ENCODE results near the gene YEATS4. TPM values are rescaled to one million over a fixed set of nuclear protein-coding genes. Genes with fewer than 3 reads are reported as not detected.

The YEATS4 gene
- total and polyA plus RNA-seq, 2 experiments from 2014 or later, result 17.2 to 60.4 TPM

- no peaks in the 10 kb centered on the region for H3K36me3 ChIP-seq (ENCODE audit: low read depth)
- H3K27me3 ChIP-seq (replicated peaks; ENCODE audit: insufficient read depth), result peaks cover 17% of the 10 kb centered on the region
- no peak overlapping the region for H3K9ac ChIP-seq
- H3K9me3 ChIP-seq (ENCODE audit: low read depth), result no peaks in the 10 kb centered on the region
- WGBS, 2 experiments (ENCODE audit: low coverage in 1 of 2, low lambda C conversion rate in 2 of 2, missing lambda C conversion rate in 2 of 2), result 39 to 52% methylated on average over 1 of the region's 1 CpG
- no peak overlapping the region for H3K27ac ChIP-seq
- no peaks in the 10 kb centered on the region for H3K9me2 ChIP-seq (ENCODE audit: insufficient read depth)
- H4K20me1 ChIP-seq (ENCODE audit: insufficient read depth), result no peaks in the 10 kb centered on the region
- no peaks in the 10 kb centered on the region for H3K79me2 ChIP-seq (ENCODE audit: insufficient read depth)
- no peak overlapping the region for H3K4me3 ChIP-seq
- H3F3A ChIP-seq (ENCODE audit: insufficient read depth), result no peaks in the 10 kb centered on the region
- H2AFZ ChIP-seq, result no peak overlapping the region
- no peaks in the 10 kb centered on the region for H3K4me1 ChIP-seq (ENCODE audit: insufficient read depth)
- TF ChIP-seq EZH2phosphoT487 (IDR thresholded peaks at IDR 0.05; ENCODE audit: insufficient read depth, low read depth), result no peak
- in situ Hi-C loops (cut with MboI), result no loop called here
- H3K4me2 ChIP-seq (ENCODE audit: unreplicated experiment), result no peak overlapping the region
- no peak for DNase-seq
These were observed 38.2 kb upstream of the YEATS4 start for GRCh38 chr12:69321351-69321750.

GRCh38 chr12:69324797-69325466, 34.6 kb upstream of the YEATS4 start:
- H3K9me2 ChIP-seq (ENCODE audit: insufficient read depth), result no peaks in the 10 kb centered on the region
- H3K9me3 ChIP-seq (ENCODE audit: low read depth), result no peaks in the 10 kb centered on the region
- H3K36me3 ChIP-seq (ENCODE audit: low read depth), result no peaks in the 10 kb centered on the region
- no peaks in the 10 kb centered on the region for H4K20me1 ChIP-seq (ENCODE audit: insufficient read depth)
- H3K27ac ChIP-seq, result no peak overlapping the region
- H2AFZ ChIP-seq, result no peak overlapping the region
- H3K9ac ChIP-seq, result no peak overlapping the region
- no peaks in the 10 kb centered on the region for H3K79me2 ChIP-seq (ENCODE audit: insufficient read depth)
- H3K4me3 ChIP-seq, result no peak overlapping the region
- no peak for DNase-seq
- peaks cover 41% of the 10 kb centered on the region for H3K27me3 ChIP-seq (replicated peaks; ENCODE audit: insufficient read depth)
- 6 to 10% methylated on average over 2 of the region's 2 CpGs for WGBS, 2 experiments (ENCODE audit: low coverage in 1 of 2, low lambda C conversion rate in 2 of 2, missing lambda C conversion rate in 2 of 2)
- TF ChIP-seq EZH2phosphoT487 (IDR thresholded peaks at IDR 0.05; ENCODE audit: insufficient read depth, low read depth) (no peak), EZH2 (IDR thresholded peaks at IDR 0.05; ENCODE audit: insufficient read depth, poor library complexity, severe bottlenecking) (no peak)
- H3K4me2 ChIP-seq (ENCODE audit: unreplicated experiment), result no peak overlapping the region
- no peaks in the 10 kb centered on the region for H3K4me1 ChIP-seq (ENCODE audit: insufficient read depth)
- in situ Hi-C loops (cut with MboI), result no loop called here
- H3F3A ChIP-seq (ENCODE audit: insufficient read depth), result no peaks in the 10 kb centered on the region

- Histone ChIP-seq H3K9me3 (ENCODE audit: low read depth) (no peaks in the 10 kb centered on the region), H3K9me2 (ENCODE audit: insufficient read depth) (no peaks in the 10 kb centered on the region), H3K9ac (no peak overlapping the region), H3K79me2 (ENCODE audit: insufficient read depth) (no peaks in the 10 kb centered on the region), H3F3A (ENCODE audit: insufficient read depth) (no peaks in the 10 kb centered on the region), H3K27ac (no peak overlapping the region), H4K20me1 (ENCODE audit: insufficient read depth) (no peaks in the 10 kb centered on the region), H3K4me2 (ENCODE audit: unreplicated experiment) (no peak overlapping the region), H3K27me3 (replicated peaks; ENCODE audit: insufficient read depth) (peaks cover 57% of the 10 kb centered on the region), H3K36me3 (ENCODE audit: low read depth) (no peaks in the 10 kb centered on the region), H2AFZ (no peak overlapping the region), H3K4me3 (no peak overlapping the region), H3K4me1 (ENCODE audit: insufficient read depth) (no peaks in the 10 kb centered on the region)
- TF ChIP-seq EZH2phosphoT487 (IDR thresholded peaks at IDR 0.05; ENCODE audit: insufficient read depth, low read depth), result no peak
- TF ChIP-seq EZH2 (IDR thresholded peaks at IDR 0.05; ENCODE audit: insufficient read depth, poor library complexity, severe bottlenecking), result no peak
- WGBS, 2 experiments (ENCODE audit: low coverage in 1 of 2, low lambda C conversion rate in 2 of 2, missing lambda C conversion rate in 2 of 2), result 32 to 40% methylated on average over 3 of the region's 3 CpGs
- DNase-seq, result no peak
- in situ Hi-C loops (cut with MboI), result no loop called here
These were observed 31.1 kb upstream of the YEATS4 start for GRCh38 chr12:69328426-69328825.

GRCh38 chr12:69329669-69330428, 29.7 kb upstream of the YEATS4 start:
- Histone ChIP-seq H3K27me3 (replicated peaks; ENCODE audit: insufficient read depth) (peaks cover 48% of the 10 kb centered on the region), H3K79me2 (ENCODE audit: insufficient read depth) (no peaks in the 10 kb centered on the region), H3K9me3 (ENCODE audit: low read depth) (no peaks in the 10 kb centered on the region), H2AFZ (no peak overlapping the region), H3K36me3 (ENCODE audit: low read depth) (no peaks in the 10 kb centered on the region), H3F3A (ENCODE audit: insufficient read depth) (no peaks in the 10 kb centered on the region), H4K20me1 (ENCODE audit: insufficient read depth) (no peaks in the 10 kb centered on the region), H3K9me2 (ENCODE audit: insufficient read depth) (no peaks in the 10 kb centered on the region), H3K9ac (no peak overlapping the region), H3K4me3 (no peak overlapping the region), H3K4me1 (ENCODE audit: insufficient read depth) (no peaks in the 10 kb centered on the region), H3K27ac (no peak overlapping the region), H3K4me2 (ENCODE audit: unreplicated experiment) (no peak overlapping the region)
- DNase-seq, result no peak
- WGBS, 2 experiments (ENCODE audit: low coverage in 1 of 2, low lambda C conversion rate in 2 of 2, missing lambda C conversion rate in 2 of 2), result 28 to 31% methylated on average over 8 of the region's 8 CpGs
- no peak for TF ChIP-seq EZH2 (IDR thresholded peaks at IDR 0.05; ENCODE audit: insufficient read depth, poor library complexity, severe bottlenecking)
- TF ChIP-seq EZH2phosphoT487 (IDR thresholded peaks at IDR 0.05; ENCODE audit: insufficient read depth, low read depth), result 0 out of 2 replicates have a peak, but pooled peaks have one; percentile 11
- in situ Hi-C loops (cut with MboI), result no loop called here
